LNCaP clone FGC (cell line): ENCODE measurements around the gene CUTC.
"Not testable (repeated sequence)": the region's sequence is repeated elsewhere in the genome, so short reads cannot be mapped to it uniquely, and the experiment has no call there.

Experiments used
- DNase-seq: peaks from one replicate; pipeline ENCODE4 v3.0.0-alpha.2; 2011; ENCODE audit warnings: low read depth
- H3K4me3 ChIP-seq: 2 replicates; pipeline ENCODE4 v1.5.1; 2011; ENCODE audit warnings: mild to moderate bottlenecking, low read depth, low read length, control low read depth
- TF ChIP-seq, protein P1 (sequence below): IDR thresholded peaks from 2 replicates; pipeline ENCODE4 v1.5.1; 2012; ENCODE audit warnings: mild to moderate bottlenecking; ENCODE audit not compliant: control insufficient read depth, insufficient read depth; ENCODE audit errors: extremely low read depth

Gene CUTC

DNA sequence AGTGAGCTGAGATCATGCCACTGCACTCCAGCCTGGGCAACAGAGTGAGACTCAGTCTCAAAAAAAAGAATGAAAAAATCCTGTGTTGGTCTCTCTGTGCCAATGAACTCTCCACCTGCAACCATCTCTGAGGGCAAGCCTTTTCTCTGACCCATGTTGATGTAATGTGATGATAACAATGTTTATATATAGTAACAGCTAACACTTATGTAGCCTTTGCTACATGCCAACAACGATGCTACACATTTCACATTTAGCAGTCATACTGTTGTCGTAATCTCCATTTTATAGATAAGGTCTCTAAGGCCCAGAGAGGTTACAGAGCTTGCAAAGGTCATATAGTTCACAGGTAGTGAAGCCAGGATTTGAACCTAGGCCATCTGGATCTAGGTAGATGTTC is 11.6 kb upstream of the CUTC start:
- TF ChIP-seq, protein P1, sequence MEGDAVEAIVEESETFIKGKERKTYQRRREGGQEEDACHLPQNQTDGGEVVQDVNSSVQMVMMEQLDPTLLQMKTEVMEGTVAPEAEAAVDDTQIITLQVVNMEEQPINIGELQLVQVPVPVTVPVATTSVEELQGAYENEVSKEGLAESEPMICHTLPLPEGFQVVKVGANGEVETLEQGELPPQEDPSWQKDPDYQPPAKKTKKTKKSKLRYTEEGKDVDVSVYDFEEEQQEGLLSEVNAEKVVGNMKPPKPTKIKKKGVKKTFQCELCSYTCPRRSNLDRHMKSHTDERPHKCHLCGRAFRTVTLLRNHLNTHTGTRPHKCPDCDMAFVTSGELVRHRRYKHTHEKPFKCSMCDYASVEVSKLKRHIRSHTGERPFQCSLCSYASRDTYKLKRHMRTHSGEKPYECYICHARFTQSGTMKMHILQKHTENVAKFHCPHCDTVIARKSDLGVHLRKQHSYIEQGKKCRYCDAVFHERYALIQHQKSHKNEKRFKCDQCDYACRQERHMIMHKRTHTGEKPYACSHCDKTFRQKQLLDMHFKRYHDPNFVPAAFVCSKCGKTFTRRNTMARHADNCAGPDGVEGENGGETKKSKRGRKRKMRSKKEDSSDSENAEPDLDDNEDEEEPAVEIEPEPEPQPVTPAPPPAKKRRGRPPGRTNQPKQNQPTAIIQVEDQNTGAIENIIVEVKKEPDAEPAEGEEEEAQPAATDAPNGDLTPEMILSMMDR: no peak
- no peak for DNase-seq

DNA sequence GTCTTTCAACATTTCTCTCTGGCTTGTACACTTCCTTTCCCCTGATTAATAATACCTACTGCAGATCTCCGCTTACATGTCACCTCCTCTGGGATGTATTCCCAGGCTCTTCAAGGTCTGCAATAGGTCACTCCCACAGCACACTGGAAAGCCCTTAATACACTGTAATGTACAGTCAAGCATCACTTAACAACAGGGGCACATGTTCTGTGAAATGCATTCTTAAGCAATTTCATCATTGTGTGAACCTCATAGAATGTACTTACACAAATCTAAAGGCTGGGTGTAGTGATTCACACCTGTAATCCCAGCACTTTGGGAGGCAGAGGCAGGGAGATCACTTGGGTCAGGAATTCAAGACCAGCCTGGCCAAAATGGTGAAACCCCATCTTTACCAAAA is 2.0 kb upstream of the CUTC start:
- H3K4me3 ChIP-seq: no peak overlapping the region
- TF ChIP-seq, protein P1: no peak
- no peak for DNase-seq

More for the DNA sequence above, 11.6 kb upstream of the CUTC start:
- no peak overlapping the region for H3K4me3 ChIP-seq

DNA sequence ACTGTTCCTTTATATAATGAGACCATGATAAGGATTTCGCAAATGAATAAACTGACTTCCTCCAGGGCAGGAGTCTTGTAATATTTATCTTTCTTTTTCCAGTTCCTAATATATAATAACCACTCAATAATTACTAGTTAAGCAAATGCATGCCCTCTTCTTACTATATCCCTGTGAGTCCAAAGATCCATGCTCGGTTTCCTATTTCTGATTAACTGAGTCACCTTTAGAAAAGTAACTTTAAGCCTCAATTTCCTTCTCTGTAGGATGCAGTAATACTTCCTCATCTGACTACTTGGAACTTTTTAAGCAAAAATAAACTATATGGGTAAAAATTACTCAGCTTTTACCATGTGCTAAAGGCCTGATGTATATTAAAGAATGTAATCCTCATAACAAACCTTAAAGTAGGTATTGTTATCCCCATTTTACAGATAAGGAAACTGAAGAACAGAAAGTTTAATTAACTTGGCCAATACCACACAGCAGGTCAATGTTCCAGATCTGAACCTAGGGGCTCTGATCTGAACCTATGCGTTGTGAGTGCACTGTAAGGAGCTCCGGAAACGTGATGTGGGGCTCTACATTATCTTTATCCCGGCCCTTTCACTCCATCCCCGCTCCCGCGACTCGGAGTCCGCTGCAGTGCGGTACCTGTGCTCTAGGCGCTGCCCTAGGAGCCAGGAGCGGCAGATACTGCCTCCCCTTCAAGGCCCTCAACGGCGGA is 565 bp upstream of the CUTC start:
- peak overlapping the region; percentile 81 for H3K4me3 ChIP-seq
- DNase-seq: no peak
- TF ChIP-seq, protein P1: no peak

DNA sequence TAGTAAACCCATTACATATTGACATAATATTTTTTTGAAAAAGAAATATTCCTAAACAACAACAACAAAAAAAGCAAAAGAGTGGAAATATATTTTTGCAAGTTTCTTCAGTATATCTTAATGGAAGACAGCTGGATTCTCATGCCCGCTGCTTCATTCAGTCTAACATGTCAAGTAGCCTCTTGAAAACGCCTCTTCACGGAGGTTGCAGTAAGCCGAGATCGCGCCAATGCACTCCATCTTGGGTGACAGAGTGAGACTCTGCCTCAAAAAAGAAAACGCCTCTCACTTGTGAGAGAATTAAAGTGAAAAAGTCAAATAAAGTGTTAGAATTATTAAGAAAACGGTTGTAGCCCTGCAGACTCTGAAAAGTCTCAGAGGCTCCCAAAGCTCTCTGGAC is 1.3 kb downstream of the CUTC start:
- peak overlapping the region; percentile 81 for H3K4me3 ChIP-seq
- TF ChIP-seq, protein P1: no peak
- DNase-seq: no peak

DNA sequence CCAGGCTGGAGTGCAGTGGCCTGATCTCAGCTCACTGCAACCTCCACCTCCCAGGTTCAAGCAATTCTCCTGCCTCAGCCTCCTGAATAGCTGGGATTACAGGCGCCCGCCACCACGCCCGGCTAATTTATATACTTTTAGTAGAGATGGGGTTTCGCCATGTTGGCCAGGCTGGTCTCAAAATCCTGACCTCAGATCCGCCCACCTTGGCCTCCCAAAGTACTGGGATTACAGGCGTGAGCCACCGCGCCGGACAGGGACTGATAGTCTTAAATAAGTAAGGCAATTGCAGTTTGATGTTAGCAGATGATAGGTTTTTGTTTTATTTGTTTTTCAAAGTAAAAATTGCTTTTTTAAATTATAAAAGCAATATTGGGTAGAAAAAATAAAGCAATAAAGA is 2.1 kb downstream of the CUTC start:
- not testable (repeated sequence) for DNase-seq, H3K4me3 ChIP-seq

DNA sequence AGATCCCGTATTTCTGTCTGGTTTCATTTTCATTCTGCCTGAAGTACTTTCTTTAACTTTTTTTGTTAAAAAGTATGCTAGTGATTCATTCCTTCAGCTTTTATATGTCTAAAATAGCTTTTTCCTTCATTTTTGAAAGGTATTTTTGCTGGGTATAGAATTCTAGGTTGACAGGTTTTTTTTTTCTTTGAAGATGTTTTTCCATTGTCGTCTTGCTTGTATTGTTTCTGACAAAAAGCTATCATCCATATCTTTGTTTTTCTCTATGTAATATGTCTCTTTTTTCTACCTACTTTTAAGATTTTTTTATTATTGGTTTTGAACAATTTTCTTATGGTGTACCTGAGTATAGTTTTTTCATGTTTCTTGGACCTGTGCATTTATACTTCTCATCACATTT is 8.2 kb downstream of the CUTC start:
- no peak for DNase-seq
- H3K4me3 ChIP-seq: no peak overlapping the region
- TF ChIP-seq, protein P1: no peak

DNA sequence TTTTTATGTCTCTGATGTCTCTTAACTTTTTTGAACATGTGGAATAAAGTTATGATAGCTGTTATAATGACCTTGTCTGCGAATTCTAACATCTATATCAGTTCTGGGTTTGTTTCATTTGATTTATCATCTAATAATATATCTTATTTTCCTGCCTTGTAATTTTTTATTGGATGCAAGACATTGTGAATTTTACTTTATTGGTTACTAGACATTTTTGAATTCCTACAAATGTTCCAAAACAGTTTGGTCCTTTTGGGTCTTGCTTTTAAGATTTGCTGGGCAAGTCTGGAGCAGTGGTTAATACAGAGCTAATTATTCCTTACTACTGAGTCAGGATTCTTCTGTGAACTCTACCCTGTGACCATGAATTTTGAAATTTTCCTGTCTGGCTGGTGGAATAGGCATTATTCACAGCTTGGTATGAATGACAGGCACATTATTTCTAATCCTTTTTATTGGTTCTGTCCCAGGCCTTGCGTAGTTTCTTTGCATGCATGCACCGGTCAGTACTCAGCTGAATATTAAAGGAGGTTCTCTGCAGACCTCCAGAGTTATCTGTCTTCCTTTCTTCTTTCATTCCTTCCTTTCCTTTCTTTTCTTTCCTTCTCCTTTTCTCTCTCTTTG is 9.0 kb downstream of the CUTC start:
- DNase-seq: no peak
- no peak overlapping the region for H3K4me3 ChIP-seq
- TF ChIP-seq, protein P1: no peak
